H9 (cell line): ENCODE data around the gene BPIFB3. TPM values are rescaled to one million over a fixed set of nuclear protein-coding genes. Genes with fewer than 3 reads are reported as not detected.

Experiments used
- DNase-seq: peaks from one replicate; pipeline ENCODE4 v3.0.0-alpha.2; 2017
- H2AFZ ChIP-seq: one replicate; pipeline ENCODE4 v1.6.1; 2013; ENCODE audit warnings: mild to moderate bottlenecking, low read length, control low read depth, moderate library complexity
- H2AK5ac ChIP-seq: 2 replicates; pipeline ENCODE4 v1.6.1; 2013; ENCODE audit warnings: low read length, control low read depth, mixed read lengths; ENCODE audit not compliant: insufficient read length
- H2BK120ac ChIP-seq: one replicate; pipeline ENCODE4 v1.6.1; 2013; ENCODE audit warnings: low read depth, mild to moderate bottlenecking, low read length, control low read depth, inconsistent platforms; ENCODE audit not compliant: poor library complexity, severe bottlenecking
- H2BK12ac ChIP-seq: 2 replicates; pipeline ENCODE4 v1.6.1; 2013; ENCODE audit warnings: low read length, control low read depth, mixed read lengths, low read depth; ENCODE audit not compliant: insufficient read length
- H2BK15ac ChIP-seq: 2 replicates; pipeline ENCODE4 v1.6.1; 2013; ENCODE audit warnings: low read depth, low read length, control low read depth
- H2BK20ac ChIP-seq: one replicate; pipeline ENCODE4 v1.6.1; 2013; ENCODE audit warnings: low read depth, mild to moderate bottlenecking, low read length, control low read depth, inconsistent platforms; ENCODE audit not compliant: poor library complexity, severe bottlenecking
- H2BK5ac ChIP-seq: 2 replicates; pipeline ENCODE4 v1.6.1; 2013; ENCODE audit warnings: low read length, control low read depth, mixed read lengths; ENCODE audit not compliant: insufficient read length
- H3K14ac ChIP-seq: 2 replicates; pipeline ENCODE4 v1.6.1; 2013; ENCODE audit warnings: low read length, control low read depth; ENCODE audit not compliant: insufficient read depth
- H3K18ac ChIP-seq: 2 replicates; pipeline ENCODE4 v1.6.1; 2013; ENCODE audit warnings: low read depth, mild to moderate bottlenecking, mixed read lengths, low read length, control low read depth; ENCODE audit not compliant: insufficient read length
- H3K23ac ChIP-seq: 2 replicates; pipeline ENCODE4 v1.6.1; 2013; ENCODE audit warnings: low read length, control low read depth, mixed read lengths, low read depth; ENCODE audit not compliant: insufficient read length
- H3K23me2 ChIP-seq: 2 replicates; pipeline ENCODE4 v1.6.1; 2013; ENCODE audit warnings: low read depth, mild to moderate bottlenecking, mixed read lengths, low read length, control low read depth; ENCODE audit not compliant: insufficient read length, poor library complexity, severe bottlenecking
- H3K27ac ChIP-seq: 2 replicates; pipeline ENCODE4 v1.5.1; 2013; ENCODE audit warnings: low read length, control low read depth, mixed read lengths, low read depth; ENCODE audit not compliant: insufficient read length
- H3K27me3 ChIP-seq: 2 replicates; pipeline ENCODE4 v1.6.1; 2013; ENCODE audit warnings: low read length, control low read depth, inconsistent platforms; ENCODE audit not compliant: insufficient read depth
- H3K4ac ChIP-seq: 2 replicates; pipeline ENCODE4 v1.6.1; 2013; ENCODE audit warnings: low read depth, mild to moderate bottlenecking, control low read depth, inconsistent platforms, low read length, moderate library complexity
- H3K4me1 ChIP-seq: 2 replicates; pipeline ENCODE4 v1.6.1; 2013; ENCODE audit warnings: low read length, control low read depth, inconsistent platforms; ENCODE audit not compliant: insufficient read depth
- H3K4me2 ChIP-seq: 2 replicates; pipeline ENCODE4 v1.6.1; 2013; ENCODE audit warnings: low read length, control low read depth, mixed read lengths; ENCODE audit not compliant: insufficient read length, insufficient read depth
- H3K56ac ChIP-seq: 2 replicates; pipeline ENCODE4 v1.6.1; 2013; ENCODE audit warnings: low read depth, mild to moderate bottlenecking, mixed read lengths, low read length, control low read depth; ENCODE audit not compliant: insufficient read length
- H3K79me1 ChIP-seq: 2 replicates; pipeline ENCODE4 v1.6.1; 2013; ENCODE audit warnings: low read depth, mild to moderate bottlenecking, moderate library complexity, low read length, control low read depth, inconsistent platforms; ENCODE audit not compliant: insufficient read depth, poor library complexity, severe bottlenecking
- H3K79me2 ChIP-seq: 2 replicates; pipeline ENCODE4 v1.6.1; 2013; ENCODE audit warnings: low read length, control low read depth, inconsistent platforms; ENCODE audit not compliant: insufficient read depth
- H3K9ac ChIP-seq: 2 replicates; pipeline ENCODE4 v1.6.1; 2013; ENCODE audit warnings: low read length, control low read depth, mixed read lengths; ENCODE audit not compliant: insufficient read length; ENCODE audit errors: extremely low read depth
- H3K9me3 ChIP-seq: one replicate; pipeline ENCODE4 v1.6.1; 2013; ENCODE audit warnings: low read depth, low read length, inconsistent platforms; ENCODE audit not compliant: control insufficient read depth
- H3T11ph ChIP-seq: one replicate; pipeline ENCODE4 v1.6.1; 2013; ENCODE audit warnings: mild to moderate bottlenecking, low read length, control low read depth, inconsistent platforms
- H4K20me1 ChIP-seq: one replicate; pipeline ENCODE4 v1.6.1; 2013; ENCODE audit not compliant: control insufficient read depth, insufficient read length, insufficient read depth
- H4K5ac ChIP-seq: 2 replicates; pipeline ENCODE4 v1.6.1; 2013; ENCODE audit warnings: low read depth, mild to moderate bottlenecking, mixed read lengths, low read length, control low read depth; ENCODE audit not compliant: insufficient read length
- H4K8ac ChIP-seq: replicated peaks from 2 replicates; pipeline ENCODE4 v1.6.1; 2013; ENCODE audit warnings: low read length, control low read depth, mixed read lengths, low read depth; ENCODE audit not compliant: insufficient read length
- H4K91ac ChIP-seq: 2 replicates; pipeline ENCODE4 v1.6.1; 2013; ENCODE audit warnings: low read depth, mild to moderate bottlenecking, moderate library complexity, mixed read lengths, low read length, control low read depth; ENCODE audit not compliant: insufficient read length
- H3K27ac Mint-ChIP-seq, 3 experiments: 2 replicates in 2 of 3; 3 replicates in 1 of 3; pipeline ENCODE4 v1.8.0; 2020 to 2021; ENCODE audit warnings: mixed read lengths in 3 of 3, mild to moderate bottlenecking in 1 of 3, moderate library complexity in 1 of 3
- H3K27me3 Mint-ChIP-seq: 2 replicates; pipeline ENCODE4 v1.8.0; 2021; ENCODE audit warnings: low read depth, mild to moderate bottlenecking, moderate library complexity, mixed read lengths
- H3K36me3 Mint-ChIP-seq, 3 experiments: 2 replicates in 2 of 3; 3 replicates in 1 of 3; pipeline ENCODE4 v1.8.0; 2020 to 2021; ENCODE audit warnings: low read depth in 3 of 3, mixed read lengths in 3 of 3; ENCODE audit not compliant: insufficient read depth in 1 of 3
- H3K4me1 Mint-ChIP-seq, 2 experiments: 2 replicates each; pipeline ENCODE4 v1.8.0; 2020; ENCODE audit warnings: mixed read lengths in 2 of 2
- H3K4me3 Mint-ChIP-seq, 2 experiments: 2 replicates in 1 of 2; 3 replicates in 1 of 2; pipeline ENCODE4 v1.8.0; 2020 to 2021; ENCODE audit warnings: mild to moderate bottlenecking in 2 of 2, mixed read lengths in 2 of 2, moderate library complexity in 1 of 2
- H3K9me3 Mint-ChIP-seq, 2 experiments: 2 replicates in 1 of 2; 3 replicates in 1 of 2; pipeline ENCODE4 v1.8.0; 2020; ENCODE audit warnings: mild to moderate bottlenecking in 2 of 2, mixed read lengths in 2 of 2, moderate library complexity in 1 of 2
- CTCF ChIP-seq: fragments of 200-600 bp; sonication (generic); conservative IDR thresholded peaks from 3 replicates; pipeline ENCODE4 v1.8.0; 2021; ENCODE audit warnings: antibody characterized with exemption, mild to moderate bottlenecking
- WGBS: extraction: QIAGEN DNeasy Blood & Tissue Kit; methylation state at CpG from one replicate; pipeline ENCODE4 v1.1.7; 2013; ENCODE audit warnings: missing lambda C conversion rate, low lambda C conversion rate, mixed read lengths; ENCODE audit not compliant: insufficient read length; ENCODE audit errors: extremely low coverage; 5-methylcytosine and 5-hydroxymethylcytosine counted together
- total RNA-seq: library from RNA; stranded (reverse); gene quantifications from 2 replicates; pipeline ENCODE4 v1.2.1, GENCODE V29; 2021

BPIFB3 gene
- total RNA-seq, 1 experiment from 2014 or later, result not detected

DNA sequence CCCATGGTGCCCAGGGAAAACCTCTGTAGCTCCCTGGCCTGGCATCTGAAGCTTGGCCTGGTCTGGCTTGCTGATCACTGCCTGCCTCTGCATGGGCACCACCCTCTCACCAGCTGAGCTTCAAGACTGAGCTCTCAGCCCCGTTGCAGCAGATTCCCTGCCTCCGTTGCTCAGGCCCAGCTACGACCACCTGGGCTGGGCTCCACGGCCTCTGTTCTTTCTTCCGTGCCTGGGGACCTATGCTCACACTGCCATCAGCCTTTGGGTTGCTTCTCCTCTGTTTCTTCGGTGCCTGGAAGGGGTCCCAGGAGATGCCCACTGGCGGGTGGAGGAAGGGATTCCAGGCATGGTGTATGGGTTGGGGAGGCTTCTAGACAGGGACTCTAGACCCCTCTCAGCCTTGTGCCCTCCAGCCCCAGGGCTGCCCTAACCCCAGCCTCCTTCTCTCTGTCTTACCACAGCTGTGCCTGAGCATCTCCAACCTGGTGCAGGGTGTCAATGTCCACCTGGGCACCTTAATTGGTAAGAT lies 37.1 kb upstream of the BPIFB3 start:
- Histone ChIP-seq H2BK15ac (no peak overlapping the region), H2BK5ac (no peak overlapping the region), H3K79me1 (no peaks in the 10 kb centered on the region), H2BK120ac (no peak overlapping the region), H2AK5ac (no peak overlapping the region), H3K23ac (no peak overlapping the region), H3K4me1 (no peaks in the 10 kb centered on the region), H3K23me2 (no peaks in the 10 kb centered on the region), H3K79me2 (no peaks in the 10 kb centered on the region), H3K14ac (no peak overlapping the region), H4K20me1 (no peaks in the 10 kb centered on the region), H3K27ac (no peak overlapping the region), H3T11ph (no peak overlapping the region), H2AFZ (no peak overlapping the region), H3K9me3 (no peaks in the 10 kb centered on the region), H3K4ac (no peak overlapping the region), H2BK20ac (no peak overlapping the region), H2BK12ac (no peak overlapping the region), H4K5ac (no peak overlapping the region), H3K4me2 (no peak overlapping the region), H4K8ac (no peak overlapping the region), H3K27me3 (no peaks in the 10 kb centered on the region), H4K91ac (no peak overlapping the region), H3K18ac (no peak overlapping the region), H3K56ac (no peak overlapping the region), H3K9ac (no peak overlapping the region)
- Mint-ChIP-seq H3K27ac (peak overlapping the region in 2 of 3 experiments; percentile 76 to 87; a peak in 2 of 7 replicates), H3K27me3 (peaks cover 18% of the 10 kb centered on the region), H3K4me3 (no peak overlapping the region), H3K36me3 (no peaks in the 10 kb centered on the region), H3K4me1 (peaks cover 21 to 23% of the 10 kb centered on the region in 2 experiments), H3K9me3 (no peaks in the 10 kb centered on the region)
- no CpG with 5 or more reads among the region's 7 CpGs for WGBS
- DNase-seq, result no peak
- TF ChIP-seq CTCF, result no peak
